D341Med (cell line): Measurements from ENCODE around the gene IFITM1.
"Not testable (repeated sequence)": the region's sequence is repeated elsewhere in the genome, so short reads cannot be mapped to it uniquely, and the experiment has no call there.

Experiments used
- DNase-seq: peaks from one replicate; pipeline ENCODE4 v3.0.0; 2012; ENCODE audit warnings: low spot score

The IFITM1 gene

DNA sequence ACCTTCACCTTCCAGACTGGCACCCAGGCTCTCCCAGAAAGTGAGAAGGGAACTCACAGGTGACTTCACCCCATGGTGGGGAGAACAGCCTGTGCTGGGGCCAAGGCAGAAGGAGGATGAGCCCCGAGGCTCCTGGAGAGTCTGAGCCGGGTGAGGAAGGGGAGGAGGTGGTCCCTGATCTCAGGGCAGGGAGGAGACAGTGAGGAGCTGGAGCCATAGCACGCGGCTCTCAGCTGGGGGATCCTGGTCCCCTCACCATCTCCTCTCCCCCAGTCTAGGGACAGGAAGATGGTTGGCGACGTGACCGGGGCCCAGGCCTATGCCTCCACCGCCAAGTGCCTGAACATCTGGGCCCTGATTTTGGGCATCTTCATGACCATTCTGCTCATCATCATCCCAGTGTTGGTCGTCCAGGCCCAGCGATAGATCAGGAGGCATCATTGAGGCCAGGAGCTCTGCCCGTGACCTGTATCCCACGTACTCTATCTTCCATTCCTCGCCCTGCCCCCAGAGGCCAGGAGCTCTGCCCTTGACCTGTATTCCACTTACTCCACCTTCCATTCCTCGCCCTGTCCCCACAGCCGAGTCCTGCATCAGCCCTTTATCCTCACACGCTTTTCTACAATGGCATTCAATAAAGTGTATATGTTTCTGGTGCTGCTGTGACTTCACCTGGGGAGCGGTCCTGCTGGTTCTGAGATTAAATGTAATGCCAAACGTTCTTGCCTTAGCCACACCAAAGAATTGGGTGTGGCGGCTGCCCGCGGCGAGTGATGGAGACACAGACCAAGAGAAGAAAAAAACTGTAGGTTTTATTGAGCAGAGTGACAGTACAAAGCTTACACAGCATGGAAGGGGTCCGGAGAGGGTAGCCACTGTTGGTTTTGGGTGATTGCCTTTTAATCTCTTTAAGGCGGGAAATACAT, 4.8 kb upstream of the IFITM1 start:
- not testable (repeated sequence) for DNase-seq

DNA sequence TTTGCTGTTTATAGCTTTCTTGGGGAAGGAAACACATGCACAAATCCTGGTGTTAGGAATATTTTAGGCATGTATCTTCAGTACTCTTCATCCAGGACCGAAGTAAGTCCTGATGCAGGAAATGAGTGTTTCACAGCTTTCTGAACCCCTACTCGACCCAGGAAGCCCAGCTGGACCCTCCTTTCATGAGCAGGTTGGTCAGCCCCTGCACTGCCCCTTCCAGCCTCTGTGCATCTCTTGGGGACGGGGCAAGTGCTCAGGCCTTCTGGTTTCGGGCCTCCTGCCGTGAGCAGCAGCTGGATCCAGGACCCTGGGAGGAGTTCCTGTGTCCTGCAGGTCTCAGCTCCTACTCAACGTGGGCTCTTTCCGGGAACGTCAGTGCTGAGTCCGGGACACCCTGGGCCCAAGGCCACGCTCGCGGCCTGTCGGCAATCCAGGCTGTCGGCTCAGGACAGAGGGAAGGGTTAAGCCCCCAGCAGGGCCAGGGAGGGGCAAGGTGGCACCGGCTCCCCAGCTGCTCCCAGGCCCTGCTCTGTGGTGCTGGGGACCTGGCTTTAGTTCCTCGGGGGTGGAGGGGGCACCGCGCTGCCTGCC, 3.8 kb upstream of the IFITM1 start:
- not testable (repeated sequence) for DNase-seq

DNA sequence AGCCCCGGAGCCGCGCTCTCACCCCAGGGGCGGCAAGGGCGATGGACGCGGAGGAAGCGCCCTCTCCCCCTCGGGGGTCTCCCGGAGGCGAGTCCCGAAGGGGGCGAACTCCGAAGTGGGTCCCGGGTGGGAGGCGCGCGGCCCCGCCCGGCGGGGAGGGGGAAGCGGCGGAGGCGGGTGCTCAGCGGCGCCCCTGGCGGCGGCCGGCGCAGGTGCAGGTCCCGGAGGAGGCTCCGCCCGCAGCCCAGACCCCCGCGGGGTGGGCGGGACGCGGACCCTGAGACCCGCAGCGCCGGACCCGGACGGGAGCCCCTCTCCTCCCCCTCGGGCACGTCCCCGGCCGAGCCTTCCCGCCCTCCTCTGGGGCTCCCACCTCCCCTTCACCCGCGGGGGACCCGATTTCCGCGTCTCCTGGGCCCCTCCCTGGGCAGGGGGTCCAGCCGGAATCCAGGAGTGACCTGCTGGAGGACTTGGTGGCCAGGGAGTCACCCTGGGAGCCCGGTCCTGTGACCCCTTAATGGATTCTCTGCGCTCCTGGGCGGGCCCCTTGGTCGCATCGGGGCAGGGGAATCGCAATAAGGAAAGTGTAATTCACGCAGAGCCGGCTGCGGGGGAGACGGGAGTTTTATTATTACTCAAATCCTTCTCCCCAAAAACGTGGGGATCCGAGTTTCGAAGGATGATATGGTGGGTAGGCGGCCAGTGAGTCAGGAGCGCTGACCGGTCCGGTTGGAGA, 2.7 kb upstream of the IFITM1 start:
- not testable (repeated sequence) for DNase-seq

DNA sequence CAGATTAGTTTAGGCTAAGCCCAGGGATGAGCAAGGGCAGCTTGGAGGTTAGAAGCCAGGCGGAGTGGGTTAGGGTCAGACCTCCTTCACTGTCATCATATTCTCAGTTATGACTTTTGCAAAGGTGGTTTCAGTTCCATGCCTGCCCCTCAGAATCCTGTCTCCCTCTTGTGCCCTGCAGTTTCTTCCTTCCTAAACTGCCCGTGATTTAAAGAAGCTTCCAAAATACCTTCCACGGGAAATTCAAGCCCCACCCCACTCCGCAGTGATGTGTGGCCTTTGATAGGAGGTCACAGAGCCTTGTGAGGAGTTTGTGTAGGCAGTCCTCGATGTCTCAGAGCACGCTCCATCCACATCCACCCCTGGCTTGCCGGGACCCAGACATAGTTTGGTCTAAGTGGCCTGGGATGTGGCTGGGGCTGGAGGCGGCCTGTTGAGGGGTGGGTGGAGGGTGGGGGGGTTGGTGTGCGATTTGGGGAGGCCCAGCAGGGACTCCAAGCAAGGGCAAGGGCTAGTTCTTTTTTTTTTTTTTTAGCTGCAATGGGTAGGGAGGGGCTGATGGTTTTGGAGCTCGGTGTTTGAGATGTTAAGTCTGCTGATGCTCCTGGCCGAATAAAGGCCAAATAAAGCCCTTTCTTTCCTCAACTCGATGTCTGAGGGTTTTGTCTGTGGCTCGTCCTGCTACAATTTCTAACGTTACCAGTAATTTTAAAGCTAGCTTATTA, 1.6 kb upstream of the IFITM1 start:
- DNase-seq, result no peak

DNA sequence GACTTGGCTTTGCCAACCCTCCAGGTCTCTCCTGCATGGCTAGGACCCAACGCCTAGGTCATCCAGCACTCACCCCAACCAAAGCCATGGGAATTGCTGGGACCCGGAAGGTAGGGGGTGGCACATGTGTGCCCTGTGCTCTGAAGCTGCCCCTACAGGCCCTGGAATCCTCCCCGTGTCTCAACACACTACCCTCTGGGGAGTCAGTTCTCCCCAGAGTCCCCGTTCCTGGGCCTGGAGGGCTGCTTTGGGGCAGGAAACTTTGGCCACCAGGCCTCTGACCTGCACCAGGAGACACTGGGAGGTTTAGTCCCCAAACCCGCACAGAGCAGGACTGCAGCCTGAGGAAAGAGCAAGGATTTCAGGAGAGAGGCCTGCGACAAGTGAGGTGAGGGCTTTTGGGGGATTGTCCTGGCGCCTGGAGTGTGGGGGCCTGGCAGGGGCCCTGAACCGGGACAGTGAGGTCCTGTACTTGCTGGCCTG, 495 bp upstream of the IFITM1 start:
- DNase-seq, result no peak

DNA sequence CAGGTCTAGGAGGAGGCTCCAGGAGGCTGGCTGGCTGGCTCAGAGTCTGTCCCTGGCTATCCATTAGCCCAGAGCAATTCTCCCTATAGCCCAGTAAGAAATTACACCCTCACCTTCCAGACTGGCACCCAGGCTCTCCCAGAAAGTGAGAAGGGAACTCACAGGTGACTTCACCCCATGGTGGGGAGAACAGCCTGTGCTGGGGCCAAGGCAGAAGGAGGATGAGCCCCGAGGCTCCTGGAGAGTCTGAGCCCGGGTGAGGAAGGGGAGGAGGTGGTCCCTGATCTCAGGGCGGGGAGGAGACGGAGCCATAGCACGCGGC, 675 bp downstream of the IFITM1 start:
- not testable (repeated sequence) for DNase-seq

DNA sequence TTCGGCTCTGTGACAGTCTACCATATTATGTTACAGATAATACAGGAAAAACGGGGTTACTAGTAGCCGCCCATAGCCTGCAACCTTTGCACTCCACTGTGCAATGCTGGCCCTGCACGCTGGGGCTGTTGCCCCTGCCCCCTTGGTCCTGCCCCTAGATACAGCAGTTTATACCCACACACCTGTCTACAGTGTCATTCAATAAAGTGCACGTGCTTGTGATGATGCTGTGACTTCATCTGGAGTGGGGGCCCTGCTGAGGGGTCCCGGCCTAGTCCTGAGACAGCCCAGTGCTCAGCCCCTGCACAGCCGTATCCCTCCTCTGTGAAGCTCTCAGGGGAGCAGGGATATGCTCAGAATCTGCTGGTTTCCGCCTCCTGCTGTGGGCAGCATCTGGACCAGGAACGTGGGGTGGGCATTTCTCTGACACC, 1.2 kb downstream of the IFITM1 start:
- DNase-seq, result no peak

DNA sequence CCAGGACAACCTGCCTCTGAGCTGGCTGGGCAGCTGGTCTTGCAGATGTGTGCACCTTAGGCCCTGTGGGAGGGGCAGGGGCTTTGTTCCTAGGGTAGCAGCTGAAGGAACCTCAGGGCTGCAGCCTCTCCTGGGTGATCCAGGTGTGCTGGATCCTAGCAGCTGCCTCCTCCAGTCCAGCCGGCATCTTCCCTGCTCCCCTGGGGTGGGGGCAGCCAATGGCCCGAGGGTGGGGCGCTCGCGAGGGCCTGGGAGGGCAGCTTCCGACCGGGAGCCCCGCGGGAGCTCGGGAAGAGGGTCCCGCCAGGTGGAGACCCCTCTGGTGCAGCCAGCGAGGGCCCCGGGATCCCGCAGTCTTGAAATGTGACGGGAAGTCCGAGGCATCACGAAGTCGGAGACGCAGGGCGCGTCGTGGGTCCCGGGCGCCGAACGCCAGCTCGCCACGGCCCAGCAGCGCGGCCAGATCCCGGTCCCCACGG, 1.7 kb downstream of the IFITM1 start:
- DNase-seq, result no peak

DNA sequence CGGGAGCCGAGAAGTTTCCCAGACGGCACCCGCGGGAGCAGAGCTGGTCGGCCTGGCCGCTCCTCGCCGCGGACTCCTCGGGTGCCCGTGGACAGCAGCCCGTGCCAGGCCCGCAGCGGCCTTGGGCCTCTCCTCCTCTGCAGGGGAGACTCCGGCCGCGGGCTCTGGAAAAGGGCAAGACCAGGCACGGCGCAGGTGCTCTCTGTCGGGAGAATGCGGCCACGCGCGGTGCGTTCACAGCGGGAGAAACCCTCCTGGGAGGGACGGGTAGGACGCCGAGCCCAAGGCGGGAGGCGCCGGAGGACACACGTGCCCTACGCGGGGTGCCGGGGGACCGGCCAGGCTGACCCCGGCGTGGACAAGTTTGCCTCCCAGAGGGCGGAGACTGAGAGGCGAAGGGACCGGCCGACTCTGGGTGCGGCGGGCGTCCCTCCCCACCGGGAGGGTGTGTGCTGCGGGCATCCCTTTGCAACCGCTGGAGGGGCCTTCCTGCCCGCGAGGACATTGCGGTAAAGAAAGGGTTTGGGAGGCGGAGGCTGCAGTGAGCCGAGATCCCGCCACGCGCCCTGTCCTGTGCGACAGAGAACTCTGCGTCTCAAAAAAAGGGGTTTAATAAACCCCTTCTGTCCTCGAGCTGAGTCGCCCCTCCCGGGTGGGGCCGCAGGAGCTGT, 2.3 kb downstream of the IFITM1 start:
- DNase-seq, result peak; percentile 24

DNA sequence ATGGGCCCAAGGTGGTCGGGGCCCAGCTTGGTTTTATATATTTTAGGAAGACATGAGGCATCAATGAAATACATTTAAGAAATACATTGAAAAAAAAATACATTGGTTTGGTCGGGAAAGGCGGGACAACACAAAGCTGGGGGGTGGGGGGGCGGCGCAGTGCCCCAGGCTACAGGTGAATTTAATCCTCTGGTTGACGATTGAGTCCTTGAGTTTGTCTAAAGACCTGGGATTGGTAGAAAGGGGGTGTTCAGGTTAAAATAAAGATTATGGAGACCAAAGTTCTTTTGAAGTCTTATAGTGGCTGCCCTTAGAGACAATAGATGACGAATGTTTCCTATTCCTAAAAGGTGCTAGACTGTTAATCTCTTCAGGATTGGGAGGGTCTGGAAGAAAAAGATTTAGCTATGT, 3.1 kb downstream of the IFITM1 start:
- DNase-seq, result peak; percentile 12

DNA sequence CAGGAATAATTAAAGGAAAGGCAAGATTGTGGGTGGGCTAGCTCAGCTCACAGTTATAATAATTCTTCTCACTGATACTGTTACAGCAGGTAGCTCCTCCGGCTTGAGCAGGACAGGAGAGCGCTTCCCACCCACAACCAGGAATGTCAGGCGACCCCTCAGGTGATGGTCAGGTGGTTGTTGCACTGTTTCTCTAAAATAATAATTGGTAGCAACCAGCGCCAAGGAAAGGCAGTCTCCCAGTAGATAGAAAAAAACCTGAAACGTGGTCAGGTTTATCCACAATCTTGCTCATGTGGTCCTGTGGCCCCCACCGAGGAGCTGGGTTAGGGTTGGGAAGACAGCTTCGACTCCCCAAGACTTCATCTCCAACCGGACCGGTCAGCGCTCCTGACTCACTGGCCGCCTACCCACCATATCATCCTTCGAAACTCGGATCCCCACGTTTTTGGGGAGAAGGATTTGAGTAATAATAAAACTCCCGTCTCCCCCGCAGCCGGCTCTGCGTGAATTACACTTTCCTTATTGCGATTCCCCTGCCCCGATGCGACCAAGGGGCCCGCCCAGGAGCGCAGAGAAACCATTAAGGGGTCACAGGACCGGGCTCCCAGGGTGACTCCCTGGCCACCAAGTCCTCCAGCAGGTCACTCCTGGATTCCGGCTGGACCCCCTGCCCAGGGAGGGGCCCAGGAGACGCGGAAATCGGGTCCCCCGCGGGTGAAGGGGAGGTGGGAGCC, 4.0 kb downstream of the IFITM1 start:
- DNase-seq, result peak; percentile 3

DNA sequence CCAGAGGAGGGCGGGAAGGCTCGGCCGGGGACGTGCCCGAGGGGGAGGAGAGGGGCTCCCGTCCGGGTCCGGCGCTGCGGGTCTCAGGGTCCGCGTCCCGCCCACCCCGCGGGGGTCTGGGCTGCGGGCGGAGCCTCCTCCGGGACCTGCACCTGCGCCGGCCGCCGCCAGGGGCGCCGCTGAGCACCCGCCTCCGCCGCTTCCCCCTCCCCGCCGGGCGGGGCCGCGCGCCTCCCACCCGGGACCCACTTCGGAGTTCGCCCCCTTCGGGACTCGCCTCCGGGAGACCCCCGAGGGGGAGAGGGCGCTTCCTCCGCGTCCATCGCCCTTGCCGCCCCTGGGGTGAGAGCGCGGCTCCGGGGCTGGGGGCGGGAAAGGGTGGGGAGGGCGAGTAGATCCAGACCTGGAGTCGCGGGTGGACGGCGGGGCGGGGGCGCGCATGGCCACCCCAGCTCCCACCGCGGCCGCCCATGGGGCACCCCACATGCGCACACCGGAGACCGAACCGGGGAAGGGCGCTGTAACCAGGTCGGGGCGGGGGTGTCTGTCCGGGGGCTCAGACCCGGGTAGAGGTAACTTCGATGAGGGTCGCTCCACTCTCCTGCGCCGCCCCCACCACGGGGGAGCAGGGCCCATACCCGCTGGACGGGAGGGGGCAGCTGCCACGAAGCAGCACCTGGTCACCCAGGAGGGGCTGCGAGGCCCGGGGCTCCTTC, 4.7 kb downstream of the IFITM1 start:
- DNase-seq, result not testable (repeated sequence)

DNA sequence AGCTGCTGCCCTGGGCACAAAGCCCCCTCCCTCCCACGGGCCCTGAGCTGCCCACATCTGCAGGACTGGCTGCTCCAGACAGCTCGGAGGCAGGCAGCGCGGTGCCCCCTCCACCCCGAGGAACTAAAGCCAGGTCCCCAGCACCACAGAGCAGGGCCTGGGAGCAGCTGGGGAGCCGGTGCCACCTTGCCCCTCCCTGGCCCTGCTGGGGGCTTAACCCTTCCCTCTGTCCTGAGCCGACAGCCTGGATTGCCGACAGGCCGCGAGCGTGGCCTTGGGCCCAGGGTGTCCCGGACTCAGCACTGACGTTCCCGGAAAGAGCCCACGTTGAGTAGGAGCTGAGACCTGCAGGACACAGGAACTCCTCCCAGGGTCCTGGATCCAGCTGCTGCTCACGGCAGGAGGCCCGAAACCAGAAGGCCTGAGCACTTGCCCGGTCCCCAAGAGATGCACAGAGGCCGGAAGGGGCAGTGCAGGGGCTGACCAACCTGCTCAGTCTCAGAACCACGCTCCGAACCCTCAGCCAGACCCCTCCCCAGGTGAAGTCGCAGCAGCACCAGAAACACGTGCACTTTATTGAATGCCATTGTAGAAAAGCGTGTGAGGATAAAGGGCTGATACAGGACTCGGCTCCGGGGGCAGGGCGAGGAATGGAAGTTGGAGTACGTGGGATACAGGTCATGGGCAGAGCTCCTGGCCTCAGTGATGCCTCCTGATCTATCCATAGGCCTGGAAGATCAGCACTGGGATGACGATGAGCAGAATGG, 5.5 kb downstream of the IFITM1 start:
- peak; percentile 3 for DNase-seq

DNA sequence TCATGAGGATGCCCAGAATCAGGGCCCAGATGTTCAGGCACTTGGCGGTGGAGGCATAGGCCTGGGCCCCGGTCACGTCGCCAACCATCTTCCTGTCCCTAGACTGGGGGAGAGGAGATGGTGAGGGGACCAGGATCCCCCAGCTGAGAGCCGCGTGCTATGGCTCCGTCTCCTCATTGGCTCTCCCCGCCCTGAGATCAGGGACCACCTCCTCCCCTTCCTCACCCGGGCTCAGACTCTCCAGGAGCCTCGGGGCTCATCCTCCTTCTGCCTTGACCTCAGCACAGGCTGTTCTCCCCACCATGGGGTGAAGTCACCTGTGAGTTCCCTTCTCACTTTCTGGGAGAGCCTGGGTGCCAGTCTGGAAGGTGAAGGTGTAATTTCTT, 6.0 kb downstream of the IFITM1 start:
- not testable (repeated sequence) for DNase-seq

DNA sequence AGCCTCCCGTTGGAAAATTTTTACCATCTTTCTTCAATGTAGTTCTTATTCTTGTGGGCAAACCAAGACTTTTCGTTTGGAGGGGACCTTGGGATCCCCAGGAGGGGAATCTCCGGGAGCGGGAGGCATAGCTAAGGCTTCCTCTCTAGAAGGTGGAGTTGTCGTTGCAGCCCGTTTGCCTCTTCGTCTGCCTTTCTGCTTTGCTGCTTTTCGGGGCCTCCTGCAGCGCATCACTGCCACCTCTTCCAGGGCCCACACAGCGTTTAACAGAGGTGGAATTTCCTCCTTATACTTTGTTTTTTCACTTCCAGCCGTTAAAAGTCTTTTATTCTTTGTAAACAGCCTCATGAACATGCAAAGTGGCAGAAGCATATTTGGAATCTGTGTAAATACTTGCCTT, 10.3 kb downstream of the IFITM1 start:
- DNase-seq, result peak; percentile 14

DNA sequence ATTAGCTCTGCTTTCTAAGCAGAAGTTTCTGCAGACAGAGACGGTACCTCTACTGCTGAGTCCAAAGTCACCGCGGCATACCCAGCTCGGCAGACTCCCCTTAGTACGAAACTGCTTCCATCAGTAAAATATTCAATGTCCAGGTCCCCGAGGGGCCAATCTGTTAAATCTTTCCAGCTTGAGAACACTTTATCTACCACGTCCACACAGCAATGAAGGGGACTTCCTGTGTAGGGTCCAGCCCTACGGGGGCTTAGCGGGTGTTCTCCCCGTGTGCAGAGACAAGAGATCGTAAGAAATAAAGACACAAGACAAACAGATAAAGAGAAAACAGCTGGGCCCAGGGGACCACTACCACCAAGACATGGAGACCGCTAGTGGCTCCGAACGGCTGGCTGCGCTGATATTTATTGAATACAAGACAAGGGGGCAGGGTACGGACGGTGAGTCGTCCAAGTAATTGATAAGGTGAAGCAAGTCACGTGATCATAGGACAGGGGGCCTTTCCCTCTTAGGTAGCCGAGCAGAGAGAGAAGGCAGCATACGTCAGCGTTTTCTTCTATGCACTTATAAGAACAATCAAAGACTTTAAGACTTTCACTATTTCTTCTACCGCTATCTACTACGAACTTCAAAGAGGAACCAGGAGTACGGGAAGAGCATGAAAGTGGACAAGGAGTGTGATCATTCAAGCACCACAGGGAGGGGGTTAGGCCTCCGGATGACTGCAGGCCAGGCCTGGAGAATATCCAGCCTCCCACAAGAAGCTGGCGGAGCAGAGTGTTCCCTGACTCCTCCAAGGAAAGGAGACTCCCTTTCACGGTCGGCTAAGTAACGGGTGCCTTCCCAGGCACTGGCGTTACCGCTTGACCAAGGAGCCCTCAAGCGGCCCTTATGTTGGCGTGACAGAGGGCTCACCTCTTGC, 11.0 kb downstream of the IFITM1 start:
- DNase-seq, result not testable (repeated sequence)

DNA sequence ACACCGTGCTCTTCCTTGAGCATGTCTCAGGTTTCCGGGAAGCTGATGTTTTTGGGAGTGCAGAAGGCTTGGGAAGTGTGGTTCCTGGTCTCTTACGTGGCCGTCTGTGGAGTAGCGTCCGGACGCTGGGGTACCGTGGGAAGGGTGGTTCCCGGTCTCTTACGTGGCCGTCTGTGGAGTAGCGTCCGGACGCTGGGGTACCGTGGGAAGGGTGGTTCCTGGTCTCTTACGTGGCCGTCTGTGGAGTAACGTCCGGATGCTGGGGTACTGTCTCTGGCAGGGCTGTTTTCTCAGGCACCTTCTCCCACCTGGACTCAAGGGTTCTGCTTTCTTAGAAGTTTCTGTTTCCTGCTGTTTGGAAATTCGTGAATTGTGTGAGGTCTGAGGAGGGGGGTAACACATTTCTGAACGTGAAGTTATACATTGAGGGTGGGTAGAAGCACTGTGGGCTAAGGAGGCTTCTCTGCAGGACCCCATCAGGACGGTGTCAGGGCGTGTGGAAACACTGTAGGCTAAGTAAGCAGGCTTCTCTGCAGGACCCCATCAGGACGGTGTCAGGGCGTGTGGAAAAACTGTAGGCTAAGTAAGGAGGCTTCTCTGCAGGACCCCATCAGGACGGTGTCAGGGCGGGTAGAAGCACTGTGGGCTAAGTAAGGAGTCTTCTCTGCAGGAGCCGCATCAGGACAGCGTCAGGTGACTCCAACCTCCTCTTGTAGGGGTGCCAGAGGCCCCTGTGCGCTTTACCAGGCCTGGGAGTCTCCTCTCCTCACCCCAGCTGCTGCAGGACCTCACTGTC, 12.2 kb downstream of the IFITM1 start:
- peak; percentile 3 for DNase-seq

DNA sequence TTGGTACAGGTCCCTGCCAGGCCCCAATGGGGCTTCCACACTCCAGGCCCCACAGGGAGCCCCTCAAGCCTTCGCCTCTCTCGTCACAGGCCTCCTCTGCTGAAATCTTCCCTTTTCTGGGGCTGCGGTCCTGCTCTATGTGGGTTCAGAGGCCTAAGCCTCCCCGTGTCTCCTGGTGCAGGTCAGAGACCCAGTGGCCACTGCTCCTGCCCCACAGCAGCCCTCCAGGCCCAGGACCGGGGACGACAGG, 12.7 kb downstream of the IFITM1 start:
- peak; percentile 4 for DNase-seq
